Activated naive CD8-positive, alpha-beta T cell treated with anti-CD3 and anti-CD28 coated beads for 36 hours (primary cell): Measurements from ENCODE around the gene TSPAN15. TPM values are rescaled to one million over a fixed set of nuclear protein-coding genes. Genes with fewer than 3 reads are reported as not detected.

Experiments used
- DNase-seq: peaks from one replicate; pipeline ENCODE4 v3.0.0; 2021
- H3K27ac Mint-ChIP-seq: one replicate; pipeline ENCODE4 v1.8.0; 2022; ENCODE audit warnings: mild to moderate bottlenecking, moderate library complexity, mixed read lengths
- H3K27me3 Mint-ChIP-seq: one replicate; pipeline ENCODE4 v1.8.0; 2022; ENCODE audit warnings: mild to moderate bottlenecking, mixed read lengths
- H3K36me3 Mint-ChIP-seq: one replicate; pipeline ENCODE4 v1.8.0; 2021; ENCODE audit warnings: mild to moderate bottlenecking, mixed read lengths
- H3K4me1 Mint-ChIP-seq: one replicate; pipeline ENCODE4 v1.8.0; 2021; ENCODE audit warnings: mixed read lengths
- H3K4me3 Mint-ChIP-seq: one replicate; pipeline ENCODE4 v1.8.0; 2022; ENCODE audit warnings: mild to moderate bottlenecking, moderate library complexity, mixed read lengths
- H3K9me3 Mint-ChIP-seq: one replicate; pipeline ENCODE4 v1.8.0; 2022; ENCODE audit warnings: mixed read lengths
- total RNA-seq, 2 experiments: library from RNA; stranded (reverse); gene quantifications; one replicate each; pipeline ENCODE4 v1.2.3, GENCODE V29; 2021

TSPAN15 gene
- total RNA-seq, 2 experiments from 2014 or later = 0.60 to 0.66 TPM

DNA sequence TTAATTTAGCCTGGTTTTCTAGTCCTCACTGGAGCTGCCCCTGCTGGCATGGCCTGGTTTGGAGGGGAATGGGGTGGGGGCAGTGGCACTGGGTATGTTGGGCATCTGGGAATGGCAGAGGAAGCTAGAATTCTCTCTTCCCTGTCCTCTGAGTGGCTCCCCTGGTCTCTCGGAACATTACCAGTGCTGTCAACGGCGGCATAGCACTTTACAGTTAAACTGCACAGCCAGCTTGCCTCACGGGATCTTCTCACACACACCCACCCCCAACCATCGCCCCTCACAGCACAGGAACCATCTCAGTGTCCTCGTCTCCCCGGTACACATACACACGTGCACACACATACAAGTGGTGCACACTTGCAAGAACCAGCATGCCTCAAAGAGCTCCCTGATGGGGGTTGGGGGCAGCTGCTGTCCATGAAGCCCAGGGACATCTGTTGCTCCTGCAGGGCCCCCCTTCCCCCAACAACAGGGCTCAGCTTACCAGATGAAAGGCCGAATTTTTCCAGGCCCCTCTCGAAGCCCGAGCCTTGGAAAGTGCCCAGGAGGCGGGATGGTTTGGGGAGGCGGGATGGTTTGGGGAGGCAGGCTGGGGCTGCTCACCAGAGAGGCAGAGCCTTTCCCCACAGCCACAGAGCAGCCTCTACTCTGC lies 41.0 kb downstream of the TSPAN15 start:
- no peak overlapping the region for H3K27ac Mint-ChIP-seq
- no peaks in the 10 kb centered on the region for H3K4me1 Mint-ChIP-seq
- H3K9me3 Mint-ChIP-seq = peaks cover 13% of the 10 kb centered on the region
- H3K27me3 Mint-ChIP-seq = no peaks in the 10 kb centered on the region
- H3K36me3 Mint-ChIP-seq = no peaks in the 10 kb centered on the region
- no peak overlapping the region for H3K4me3 Mint-ChIP-seq
- no peak for DNase-seq

DNA sequence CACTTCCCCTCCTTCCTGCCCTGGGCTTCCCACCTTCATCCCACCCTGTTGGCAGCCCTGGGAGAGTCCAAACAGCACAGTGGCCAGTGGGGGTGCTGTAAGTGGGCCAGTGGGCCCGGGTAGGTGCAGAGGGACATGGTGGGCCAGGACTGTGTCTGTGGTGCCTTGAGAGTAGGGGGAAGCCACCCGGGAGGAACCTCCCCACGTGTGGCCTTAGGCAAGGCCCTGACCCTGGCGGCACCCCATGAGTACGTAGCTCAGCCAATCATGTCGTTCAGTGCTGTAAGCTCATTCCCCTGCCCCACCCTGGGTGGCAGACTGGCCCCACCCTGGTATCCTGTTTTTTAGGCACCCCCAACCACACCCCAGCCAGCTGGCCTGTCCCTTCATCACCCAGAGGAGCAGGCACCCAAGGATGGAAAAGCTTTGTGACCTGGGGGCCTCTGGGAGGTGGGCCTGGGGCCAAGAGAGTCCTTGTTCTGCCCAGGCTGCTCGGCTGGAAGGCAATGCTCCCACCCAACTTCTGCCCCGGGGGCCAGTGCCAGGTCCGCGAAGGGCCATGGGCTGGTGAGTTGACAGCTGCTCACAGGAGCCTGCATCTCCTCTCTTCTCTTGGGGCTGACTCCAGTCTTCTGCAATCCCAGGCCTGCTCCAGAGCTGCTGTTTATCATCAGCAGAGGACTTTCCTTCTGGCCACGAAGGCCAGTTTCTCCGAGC lies 41.6 kb downstream of the TSPAN15 start:
- H3K27ac Mint-ChIP-seq = no peak overlapping the region

GRCh38 chr10:69494626-69495558 lies 43.6 kb downstream of the TSPAN15 start:
- H3K27ac Mint-ChIP-seq = no peak overlapping the region
- no peak for DNase-seq
- no peaks in the 10 kb centered on the region for H3K27me3 Mint-ChIP-seq
- H3K36me3 Mint-ChIP-seq = no peaks in the 10 kb centered on the region
- H3K9me3 Mint-ChIP-seq = no peaks in the 10 kb centered on the region
- no peaks in the 10 kb centered on the region for H3K4me1 Mint-ChIP-seq
- H3K4me3 Mint-ChIP-seq = no peak overlapping the region

More for the DNA sequence above, 41.6 kb downstream of the TSPAN15 start:
- Mint-ChIP-seq H3K4me3 (no peak overlapping the region), H3K9me3 (peaks cover 10% of the 10 kb centered on the region), H3K36me3 (no peaks in the 10 kb centered on the region), H3K27me3 (no peaks in the 10 kb centered on the region), H3K4me1 (no peaks in the 10 kb centered on the region)
- no peak for DNase-seq

GRCh38 chr10:69495666-69496065 lies 44.4 kb downstream of the TSPAN15 start:
- no peaks in the 10 kb centered on the region for H3K9me3 Mint-ChIP-seq
- H3K36me3 Mint-ChIP-seq = no peaks in the 10 kb centered on the region
- H3K4me1 Mint-ChIP-seq = no peaks in the 10 kb centered on the region
- H3K27ac Mint-ChIP-seq = no peak overlapping the region
- H3K27me3 Mint-ChIP-seq = no peaks in the 10 kb centered on the region
- no peak overlapping the region for H3K4me3 Mint-ChIP-seq
- DNase-seq = no peak

DNA sequence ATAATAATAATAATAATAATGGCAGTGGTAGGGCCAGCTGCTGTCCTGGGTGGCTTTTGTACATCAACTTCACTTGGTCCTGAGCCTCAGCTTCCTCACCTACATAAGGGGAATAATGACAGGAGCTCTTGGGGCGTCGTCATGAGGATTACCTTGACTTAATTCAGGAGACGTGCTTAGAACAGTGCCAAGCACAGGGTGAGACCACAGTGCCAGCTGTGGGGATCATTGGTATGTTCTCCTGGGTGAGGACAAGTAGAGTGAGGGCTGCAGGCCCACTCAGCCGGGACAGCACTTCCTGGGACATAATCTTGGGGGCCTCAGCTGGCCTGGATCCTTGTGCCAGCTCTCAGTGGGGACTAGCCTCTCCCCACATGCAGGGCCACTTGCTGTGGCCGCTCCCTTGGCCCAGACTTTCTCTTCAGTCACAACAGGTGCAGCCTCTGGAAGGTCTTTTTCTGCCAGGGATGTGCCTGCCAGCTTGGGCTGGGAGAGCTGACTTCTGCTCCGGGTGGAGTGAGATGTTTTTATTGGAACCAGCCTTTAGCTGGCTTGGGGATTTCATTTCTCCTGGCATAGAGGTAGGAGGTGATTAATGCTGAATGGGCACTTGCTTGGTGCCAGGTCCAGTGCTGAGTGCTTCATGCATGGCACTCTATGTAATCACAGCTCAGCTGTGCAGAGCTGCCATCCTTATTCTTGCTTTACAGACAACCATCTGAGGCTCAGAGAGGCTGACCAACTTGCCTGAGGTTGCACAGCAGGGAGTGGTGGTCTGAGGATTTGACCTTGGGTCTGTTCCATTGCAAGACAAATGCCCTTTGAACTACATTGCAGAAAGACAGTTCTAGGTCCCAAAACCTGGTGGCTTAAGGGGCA lies 45.3 kb downstream of the TSPAN15 start:
- H3K27ac Mint-ChIP-seq = no peak overlapping the region
- no peaks in the 10 kb centered on the region for H3K36me3 Mint-ChIP-seq
- H3K27me3 Mint-ChIP-seq = no peaks in the 10 kb centered on the region
- no peak overlapping the region for H3K4me3 Mint-ChIP-seq
- DNase-seq = no peak
- H3K9me3 Mint-ChIP-seq = no peaks in the 10 kb centered on the region
- no peaks in the 10 kb centered on the region for H3K4me1 Mint-ChIP-seq

DNA sequence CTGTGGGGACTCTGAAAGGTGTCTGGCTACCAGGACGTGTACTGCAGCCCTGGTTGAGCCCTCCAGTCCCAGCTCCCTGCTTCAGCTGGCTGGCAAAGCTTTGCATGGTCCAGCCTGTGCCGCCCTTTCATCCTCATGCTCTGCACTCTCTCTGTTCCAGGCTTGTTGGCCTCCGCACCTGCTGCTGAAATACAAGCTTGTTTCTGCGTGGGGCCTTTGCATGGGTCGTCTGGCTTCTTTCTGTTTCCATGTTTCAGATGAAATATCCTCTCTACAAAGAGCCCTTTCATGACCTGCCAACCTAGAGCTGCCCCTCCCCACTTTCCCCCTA lies 45.9 kb downstream of the TSPAN15 start:
- H3K4me3 Mint-ChIP-seq = no peak overlapping the region
- H3K27ac Mint-ChIP-seq = no peak overlapping the region
- H3K36me3 Mint-ChIP-seq = no peaks in the 10 kb centered on the region
- no peaks in the 10 kb centered on the region for H3K27me3 Mint-ChIP-seq
- DNase-seq = no peak
- H3K4me1 Mint-ChIP-seq = no peaks in the 10 kb centered on the region
- no peaks in the 10 kb centered on the region for H3K9me3 Mint-ChIP-seq

GRCh38 chr10:69497611-69498390 lies 46.5 kb downstream of the TSPAN15 start:
- H3K4me3 Mint-ChIP-seq = no peak overlapping the region
- no peaks in the 10 kb centered on the region for H3K9me3 Mint-ChIP-seq
- no peak for DNase-seq
- H3K36me3 Mint-ChIP-seq = no peaks in the 10 kb centered on the region
- no peaks in the 10 kb centered on the region for H3K4me1 Mint-ChIP-seq
- H3K27ac Mint-ChIP-seq = no peak overlapping the region
- H3K27me3 Mint-ChIP-seq = no peaks in the 10 kb centered on the region

GRCh38 chr10:69498711-69499471 lies 47.6 kb downstream of the TSPAN15 start:
- Mint-ChIP-seq H3K36me3 (no peaks in the 10 kb centered on the region), H3K27me3 (no peaks in the 10 kb centered on the region), H3K4me3 (no peak overlapping the region), H3K9me3 (no peaks in the 10 kb centered on the region), H3K27ac (no peak overlapping the region), H3K4me1 (no peaks in the 10 kb centered on the region)
- DNase-seq = no peak

DNA sequence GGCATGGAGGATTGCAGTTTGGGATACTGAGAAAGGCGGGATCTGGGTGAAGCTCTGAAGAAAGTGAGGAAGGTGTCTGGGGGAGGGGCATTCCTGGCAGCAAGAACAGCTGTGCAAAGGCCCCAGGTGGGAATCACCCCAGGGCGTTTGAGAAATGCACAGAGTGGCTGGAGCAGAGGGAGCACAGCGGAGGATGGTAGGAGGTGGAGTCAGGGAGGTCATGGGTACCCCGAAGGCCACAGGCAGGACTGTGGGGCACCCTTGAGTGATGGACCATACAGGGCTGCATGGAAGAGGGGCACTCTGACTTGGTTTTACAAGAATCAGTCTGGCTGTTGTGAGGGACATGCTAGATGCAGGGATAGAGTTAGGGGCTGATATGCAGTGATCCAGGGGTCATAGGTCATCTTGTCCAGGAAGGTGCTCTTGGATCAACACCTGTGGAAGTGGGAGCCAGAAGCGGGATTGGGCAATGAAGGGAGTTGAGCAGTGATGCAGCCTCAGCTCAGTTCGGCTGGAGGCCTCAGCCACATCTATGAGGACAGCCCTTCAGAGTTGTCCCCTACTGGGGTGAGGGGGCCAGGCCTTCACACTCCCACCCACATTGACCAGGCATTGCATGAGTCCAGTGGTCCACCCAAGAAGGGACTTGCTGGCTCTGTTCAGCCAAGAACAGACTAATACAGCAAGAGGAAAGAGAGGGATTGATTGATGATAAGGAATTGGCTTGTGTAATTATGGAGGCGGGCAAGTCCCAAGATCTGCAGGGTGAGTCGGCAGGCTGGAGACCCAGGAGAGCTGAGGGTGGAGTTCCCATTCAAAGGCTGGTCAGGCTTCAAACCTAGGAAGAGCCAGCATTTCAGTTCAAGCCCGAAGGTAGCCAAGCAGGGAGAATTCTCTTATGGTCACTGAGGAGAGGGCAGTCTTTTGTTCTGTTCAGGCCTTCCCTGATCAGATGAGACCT lies 48.7 kb downstream of the TSPAN15 start:
- H3K4me3 Mint-ChIP-seq = no peak overlapping the region
- no peaks in the 10 kb centered on the region for H3K9me3 Mint-ChIP-seq
- H3K36me3 Mint-ChIP-seq = no peaks in the 10 kb centered on the region
- H3K27ac Mint-ChIP-seq = no peak overlapping the region
- H3K4me1 Mint-ChIP-seq = no peaks in the 10 kb centered on the region
- DNase-seq = no peak
- H3K27me3 Mint-ChIP-seq = no peaks in the 10 kb centered on the region

DNA sequence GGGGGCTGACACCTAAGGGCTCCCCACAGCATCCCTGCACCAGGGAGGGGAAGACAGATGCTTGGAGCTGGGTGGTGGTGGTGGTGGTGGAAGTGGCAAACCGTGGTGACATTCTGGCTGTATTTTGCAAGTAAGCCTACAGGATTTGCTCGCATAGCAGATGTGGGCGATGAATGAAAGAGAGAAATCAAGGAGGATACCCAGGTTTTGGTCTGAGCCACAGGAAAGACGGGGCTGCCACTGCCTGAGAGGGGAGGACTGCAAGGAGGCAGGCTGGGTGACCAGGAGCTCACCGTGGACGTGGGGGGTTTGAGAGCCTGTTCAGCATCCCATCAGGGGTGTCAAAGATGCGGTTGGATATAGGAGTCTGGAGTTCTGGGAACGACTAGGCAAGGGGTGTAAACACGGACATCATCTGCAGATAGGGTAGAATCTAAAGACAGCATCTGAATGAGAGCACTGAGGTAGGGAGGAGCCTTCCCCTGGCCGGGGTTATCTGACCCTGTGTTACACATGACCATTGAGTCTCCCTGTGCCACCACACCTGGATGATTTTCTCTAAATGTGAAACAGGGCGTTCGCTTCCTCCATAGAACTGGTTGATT lies 49.7 kb downstream of the TSPAN15 start:
- H3K36me3 Mint-ChIP-seq = no peaks in the 10 kb centered on the region
- H3K4me3 Mint-ChIP-seq = no peak overlapping the region
- no peaks in the 10 kb centered on the region for H3K4me1 Mint-ChIP-seq
- H3K9me3 Mint-ChIP-seq = no peaks in the 10 kb centered on the region
- no peaks in the 10 kb centered on the region for H3K27me3 Mint-ChIP-seq
- H3K27ac Mint-ChIP-seq = no peak overlapping the region
- no peak for DNase-seq

GRCh38 chr10:69501657-69502056 lies 50.4 kb downstream of the TSPAN15 start:
- H3K36me3 Mint-ChIP-seq = no peaks in the 10 kb centered on the region
- no peak overlapping the region for H3K4me3 Mint-ChIP-seq
- no peaks in the 10 kb centered on the region for H3K9me3 Mint-ChIP-seq
- no peak for DNase-seq
- no peaks in the 10 kb centered on the region for H3K27me3 Mint-ChIP-seq
- no peak overlapping the region for H3K27ac Mint-ChIP-seq
- no peaks in the 10 kb centered on the region for H3K4me1 Mint-ChIP-seq

- peaks cover 2% of the 10 kb centered on the region for H3K4me1 Mint-ChIP-seq
- no peak overlapping the region for H3K27ac Mint-ChIP-seq
These were observed 51.3 kb downstream of the TSPAN15 start for GRCh38 chr10:69502589-69502988.

More at GRCh38 chr10:69502589-69502988, 51.3 kb downstream of the TSPAN15 start:
- no peak overlapping the region for H3K4me3 Mint-ChIP-seq
- H3K9me3 Mint-ChIP-seq = no peaks in the 10 kb centered on the region
- no peaks in the 10 kb centered on the region for H3K27me3 Mint-ChIP-seq
- H3K36me3 Mint-ChIP-seq = no peaks in the 10 kb centered on the region
- DNase-seq = no peak
